ENCODE measurements around the gene RAB11A.

RAB11A gene

DNA sequence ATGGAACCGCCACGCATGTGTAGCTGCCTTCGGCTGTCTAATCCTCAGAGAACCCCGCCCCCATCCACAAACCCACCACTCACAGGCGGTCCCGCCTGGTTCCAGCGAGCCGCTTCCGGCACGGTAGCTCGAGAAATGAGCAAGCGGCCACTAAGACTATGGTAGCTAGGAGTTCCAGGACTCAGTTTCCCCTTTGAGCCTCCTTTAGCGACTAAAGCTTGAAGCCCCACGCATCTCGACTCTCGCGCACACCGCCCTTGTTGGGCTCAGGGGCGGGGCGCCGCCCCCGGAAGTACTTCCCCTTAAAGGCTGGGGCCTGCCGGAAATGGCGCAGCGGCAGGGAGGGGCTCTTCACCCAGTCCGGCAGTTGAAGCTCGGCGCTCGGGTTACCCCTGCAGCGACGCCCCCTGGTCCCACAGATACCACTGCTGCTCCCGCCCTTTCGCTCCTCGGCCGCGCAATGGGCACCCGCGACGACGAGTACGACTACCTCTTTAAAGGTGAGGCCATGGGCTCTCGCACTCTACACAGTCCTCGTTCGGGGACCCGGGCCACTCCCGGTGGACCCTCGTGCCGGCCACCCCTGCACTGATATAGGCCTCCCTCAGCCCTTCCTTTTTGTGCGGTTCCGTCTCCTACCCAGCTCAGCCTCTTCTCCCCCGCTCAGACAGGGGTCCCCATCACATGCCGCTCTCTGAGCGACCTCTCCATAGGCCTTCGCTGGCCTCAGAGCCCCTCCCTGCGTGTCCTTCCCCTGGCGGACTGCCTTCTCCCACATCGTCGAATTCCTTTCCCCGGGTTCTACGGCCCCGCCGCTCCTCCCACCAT, at the start of gene RAB11A:
Gene RAB11A, plus strand, starts transcription at position 366 of the 828 bp plus-strand sequence. Its CDS starts 95 bp downstream, at position 461.
- DNase-seq: peak; percentile 80 to 100 (median 93)

DNA sequence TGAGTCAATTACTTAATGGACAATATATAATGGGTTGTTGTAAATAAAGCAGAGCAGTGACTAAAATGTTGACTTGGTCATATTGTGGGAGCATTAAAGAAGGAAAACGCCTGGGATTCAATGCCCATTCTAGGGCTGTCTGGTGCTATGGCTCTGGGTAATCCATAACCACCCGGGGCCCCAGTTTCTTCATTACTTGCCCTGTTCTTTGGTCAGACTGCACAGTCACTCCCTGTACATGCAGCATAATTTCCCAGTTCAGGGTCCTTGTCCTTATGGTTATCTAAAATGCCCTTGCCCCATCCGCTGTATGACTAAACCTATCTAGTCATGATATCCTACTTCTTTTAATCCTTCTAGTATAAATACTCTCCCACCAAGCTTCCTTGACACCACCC, 49.7 kb upstream of the RAB11A start:
- no peak for DNase-seq

DNA sequence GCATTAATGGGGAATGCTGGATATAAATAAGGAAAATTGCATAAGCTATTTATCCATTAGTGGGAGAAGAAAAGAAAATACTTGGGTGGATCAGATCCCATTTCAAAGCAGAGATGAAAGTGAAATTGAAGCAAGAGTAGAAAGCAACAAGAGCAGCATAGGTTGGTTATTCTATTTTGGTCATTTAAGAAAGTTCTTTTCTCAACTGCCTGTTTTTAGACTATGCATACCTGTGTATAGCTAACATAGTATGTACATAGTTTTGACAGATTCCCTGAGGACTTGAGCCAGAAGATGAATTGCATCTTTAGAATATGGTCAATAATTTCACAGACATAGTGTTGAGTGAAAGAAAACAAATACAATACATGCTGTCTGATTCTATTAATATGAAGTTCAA, 48.2 kb upstream of the RAB11A start:
- DNase-seq: no peak

DNA sequence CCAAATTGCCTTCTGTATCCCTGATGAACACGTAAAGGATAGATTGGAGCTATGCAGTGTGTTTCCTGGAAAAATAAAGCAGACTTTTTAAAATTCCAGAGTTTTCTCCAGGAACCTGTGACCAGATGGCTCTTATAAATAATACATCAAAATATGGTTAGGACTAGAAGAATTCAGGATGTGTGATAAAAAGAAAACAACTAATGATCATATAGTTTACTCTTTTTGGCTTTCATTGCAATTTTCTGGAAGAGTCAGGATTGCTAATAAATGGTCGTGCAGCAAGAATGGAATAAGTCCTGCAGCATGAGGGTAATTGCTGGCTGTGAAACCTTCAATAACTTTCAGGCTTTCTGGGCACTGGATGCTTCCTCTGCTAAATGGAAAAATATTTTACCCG, 47.0 kb upstream of the RAB11A start:
- no peak for DNase-seq

DNA sequence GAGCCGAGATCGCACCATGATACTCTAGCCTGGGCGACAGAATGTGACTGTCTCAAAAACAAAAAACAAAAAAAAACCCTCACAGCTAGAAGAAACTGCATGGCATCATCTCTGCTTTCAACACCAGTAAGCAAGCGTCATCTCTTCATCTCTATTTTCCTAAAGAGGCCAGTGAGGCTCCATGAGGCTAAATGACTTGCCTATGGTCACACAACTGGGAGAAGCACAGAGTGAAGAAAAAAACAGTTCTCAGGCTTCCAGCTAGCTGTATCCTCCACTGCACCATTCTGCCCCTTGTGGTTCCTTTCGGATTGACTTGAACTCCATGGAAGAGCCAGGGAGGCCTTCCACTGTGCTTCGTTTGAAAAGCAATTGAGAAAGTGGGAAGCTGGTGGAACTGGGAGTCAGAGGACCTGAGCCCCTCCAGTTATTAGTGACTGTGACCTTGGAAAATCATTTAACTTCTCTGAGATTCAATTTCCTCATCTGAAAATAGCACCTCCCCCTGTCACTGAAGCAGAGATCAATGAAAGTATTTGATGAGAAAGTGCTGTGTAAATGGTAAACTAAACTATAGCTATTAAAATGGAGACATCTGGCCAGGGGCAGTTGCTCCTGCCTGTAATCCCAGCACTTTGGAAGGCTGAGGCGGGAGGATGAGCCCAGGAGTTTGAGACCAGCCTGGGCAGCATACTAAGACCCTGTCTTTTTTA, 45.1 kb upstream of the RAB11A start:
- DNase-seq: peak in 14 of 51 donors; percentile 2 to 42 (median 20)

DNA sequence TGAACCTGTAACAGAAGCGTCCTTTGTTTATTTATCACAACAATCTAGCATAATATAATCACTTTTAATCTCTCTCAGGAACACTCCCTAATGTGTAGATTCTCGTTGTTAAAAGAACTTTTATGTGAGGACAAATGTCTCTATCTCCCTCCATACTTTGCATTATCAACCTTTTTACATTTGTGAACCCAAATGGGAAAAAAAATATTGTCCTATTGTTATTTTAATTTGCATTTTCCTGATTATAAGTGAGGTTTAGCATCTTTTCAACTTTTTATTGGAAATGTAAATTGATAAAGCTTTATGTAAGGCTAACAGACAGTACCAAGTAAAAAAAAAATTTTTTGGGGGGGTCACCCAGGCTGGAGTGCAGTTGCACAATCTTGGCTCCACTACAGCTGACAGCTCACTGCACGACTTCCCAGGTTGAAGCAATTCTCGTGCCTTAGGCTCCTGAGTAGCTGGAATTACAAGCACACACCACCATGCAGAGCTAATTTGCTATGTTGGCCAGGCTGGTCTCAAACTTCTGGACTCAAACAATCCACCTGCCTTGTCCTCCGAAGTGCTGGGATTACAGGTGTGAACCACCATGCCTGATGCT, 44.2 kb upstream of the RAB11A start:
- peak in 1 of 51 donors; percentile 12 for DNase-seq

DNA sequence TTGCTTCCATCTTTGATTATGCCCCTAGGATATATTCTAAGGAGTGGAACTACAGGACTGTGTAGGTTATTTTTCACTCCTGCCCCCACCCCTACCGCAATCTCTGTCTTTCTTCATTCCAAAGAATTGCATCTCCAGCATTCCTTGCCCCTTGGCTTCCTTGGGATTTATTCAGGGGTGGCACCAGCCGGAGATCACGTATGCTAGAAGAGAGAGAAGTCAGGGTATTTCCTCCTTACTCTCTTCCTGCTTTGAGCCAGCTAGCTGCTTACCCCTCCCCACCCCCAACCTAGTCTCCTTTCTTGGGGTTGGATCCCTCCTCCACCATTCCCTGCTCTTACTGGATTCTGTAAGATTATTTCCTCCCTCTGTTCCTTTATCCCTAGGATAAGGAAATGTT, 42.2 kb upstream of the RAB11A start:
- no peak for DNase-seq

DNA sequence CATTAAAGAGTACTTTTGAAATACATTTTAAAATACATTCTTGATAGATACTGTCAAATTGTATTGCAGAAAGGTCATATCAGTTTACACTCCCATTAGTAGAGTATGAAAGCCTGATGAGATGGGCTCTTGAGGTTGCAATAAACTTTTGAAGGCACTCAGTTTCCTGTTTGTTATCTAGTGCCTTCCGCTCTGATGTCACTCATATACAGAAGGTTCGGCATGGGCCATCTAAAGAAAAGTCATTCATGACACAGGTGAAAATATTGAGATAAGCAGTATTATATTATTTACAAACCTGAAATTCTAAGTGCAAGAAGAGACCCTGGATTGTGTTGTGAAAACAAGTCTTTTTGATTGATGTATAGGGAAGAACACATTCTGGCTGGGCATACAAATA, 40.7 kb upstream of the RAB11A start:
- DNase-seq: no peak

DNA sequence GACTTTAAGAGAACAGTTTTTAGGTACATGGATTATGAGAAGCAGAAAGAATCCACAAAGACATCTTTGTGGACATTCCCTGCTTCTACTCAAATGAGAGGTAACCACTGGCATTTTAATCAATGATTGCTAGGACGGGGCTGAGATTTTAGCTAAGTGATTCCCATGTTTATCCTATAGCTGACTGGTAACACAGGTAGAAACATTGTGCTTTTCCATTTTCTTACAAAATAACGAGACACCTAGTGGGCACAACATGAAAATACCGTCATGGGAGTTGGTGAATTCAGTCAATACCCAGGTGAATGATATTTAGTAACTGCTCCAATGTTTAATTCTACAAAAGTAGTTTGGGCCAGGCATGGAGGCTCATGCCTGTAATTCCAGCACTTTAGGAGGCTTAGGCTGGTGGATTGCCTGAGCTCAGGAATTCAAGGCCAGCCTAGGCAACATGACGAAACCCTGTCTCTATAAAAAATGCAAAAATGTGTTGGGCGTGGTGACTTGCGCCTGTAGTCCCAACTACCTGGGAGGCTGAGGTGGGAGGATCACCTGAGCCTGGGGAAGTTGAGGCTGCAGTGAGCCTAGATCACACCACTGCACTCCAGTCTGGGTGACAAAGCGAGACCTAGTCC, 40.0 kb upstream of the RAB11A start:
- peak in 1 of 51 donors; percentile 5 for DNase-seq

DNA sequence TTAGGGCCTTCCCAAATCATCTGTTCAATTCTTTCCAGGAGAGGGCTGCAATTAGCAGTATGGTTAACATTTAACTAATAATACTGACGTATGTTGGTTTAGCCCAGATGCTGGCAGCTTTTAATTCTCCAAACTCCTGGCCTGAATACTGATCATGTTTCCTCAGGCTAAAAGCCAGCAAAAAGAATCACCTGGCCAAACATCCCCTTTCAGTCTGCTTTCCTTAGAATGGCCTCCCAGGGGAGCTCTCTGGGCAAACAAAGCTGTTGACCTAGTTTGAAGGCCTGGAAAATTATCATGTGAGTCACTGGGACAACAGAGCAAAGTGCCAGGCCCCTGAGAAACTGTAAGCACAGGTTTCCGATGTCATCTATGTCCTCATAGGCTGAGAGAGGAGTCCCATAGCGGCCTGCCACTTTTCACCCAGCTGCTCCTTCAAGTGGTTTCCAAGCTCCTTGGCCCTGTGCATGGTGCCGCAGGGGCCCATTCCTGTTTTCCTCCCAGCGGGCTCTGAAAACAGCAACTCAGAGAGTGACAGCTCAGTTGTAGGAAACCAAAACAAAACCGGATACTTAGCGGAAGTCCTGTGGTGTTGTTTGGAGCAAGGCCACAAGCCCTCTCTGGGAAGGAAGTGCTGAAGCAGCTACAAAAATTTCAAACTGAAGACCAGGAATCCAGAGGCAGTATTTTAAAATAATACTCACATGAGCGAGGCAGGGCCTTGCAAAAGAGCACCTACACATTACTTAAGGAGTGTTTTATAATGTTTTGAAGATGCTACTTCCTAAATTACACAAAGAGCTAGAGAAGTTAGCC, 36.5 kb upstream of the RAB11A start:
- peak in 49 of 51 donors; percentile 6 to 88 (median 54) for DNase-seq

DNA sequence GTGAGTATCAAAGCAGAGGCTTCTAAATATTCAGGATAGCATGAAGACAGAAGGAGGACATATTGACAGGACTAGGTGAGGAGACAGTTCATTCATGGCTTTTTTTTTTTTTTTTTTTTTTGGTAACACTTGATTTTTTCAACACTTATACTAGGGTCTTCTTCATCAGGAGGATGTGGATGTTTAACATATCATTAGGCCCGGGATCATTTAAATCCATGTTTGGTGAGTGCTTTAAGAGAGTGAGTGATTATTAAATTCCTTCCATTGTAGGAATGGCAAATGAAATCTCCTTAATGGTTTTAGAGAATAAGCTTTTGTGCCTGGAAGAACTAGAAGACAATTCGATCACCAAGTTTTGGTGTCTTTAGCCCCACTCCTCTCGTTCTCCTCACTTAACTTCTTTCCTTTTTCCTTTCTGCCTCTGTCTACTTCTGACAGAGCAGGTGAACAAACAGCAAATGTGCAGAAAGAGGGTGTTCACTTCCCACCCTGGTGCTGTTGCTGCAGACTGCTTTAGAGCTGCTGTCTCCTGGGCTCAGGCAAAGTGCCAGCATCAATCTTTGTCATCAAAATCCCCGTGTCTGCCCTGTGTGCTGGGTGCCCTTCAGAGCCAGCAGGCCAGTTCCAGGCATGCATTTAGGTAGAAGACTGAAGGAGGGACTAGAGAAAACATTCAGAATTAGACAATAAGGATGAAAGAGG, 35.6 kb upstream of the RAB11A start:
- DNase-seq: peak in 5 of 51 donors; percentile 2 to 29 (median 13)

DNA sequence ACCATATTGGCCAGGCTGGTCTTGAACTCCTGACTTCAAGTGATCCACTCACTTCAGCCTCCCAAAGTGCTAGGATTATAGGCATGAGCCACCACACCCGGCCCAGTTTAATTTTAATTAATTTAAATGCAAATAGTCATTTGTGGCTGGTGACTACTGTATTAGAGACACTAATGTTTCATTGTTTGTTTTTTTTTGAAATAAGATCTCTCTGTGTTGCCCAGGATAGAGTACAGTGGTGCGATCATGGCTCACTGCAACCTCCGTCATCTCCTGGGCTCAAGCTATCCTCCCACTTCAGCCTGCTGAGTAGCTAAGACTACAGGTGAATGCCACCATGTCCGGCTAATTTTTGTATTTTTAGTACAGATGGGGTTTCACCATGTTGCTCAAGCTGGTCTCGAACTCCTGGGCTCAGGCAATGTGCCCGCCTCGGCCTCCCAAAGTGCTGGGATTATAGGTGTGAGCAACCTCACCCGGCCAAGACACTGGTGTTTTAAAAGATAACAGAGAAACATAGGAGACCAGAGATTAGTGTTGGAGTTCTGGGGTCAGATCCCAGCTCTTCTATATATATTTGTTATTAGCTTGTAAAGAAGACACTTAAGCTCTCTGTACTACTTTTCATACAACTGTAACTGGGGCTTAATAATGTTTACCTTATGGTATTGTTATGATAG, 34.5 kb upstream of the RAB11A start:
- DNase-seq: no peak

DNA sequence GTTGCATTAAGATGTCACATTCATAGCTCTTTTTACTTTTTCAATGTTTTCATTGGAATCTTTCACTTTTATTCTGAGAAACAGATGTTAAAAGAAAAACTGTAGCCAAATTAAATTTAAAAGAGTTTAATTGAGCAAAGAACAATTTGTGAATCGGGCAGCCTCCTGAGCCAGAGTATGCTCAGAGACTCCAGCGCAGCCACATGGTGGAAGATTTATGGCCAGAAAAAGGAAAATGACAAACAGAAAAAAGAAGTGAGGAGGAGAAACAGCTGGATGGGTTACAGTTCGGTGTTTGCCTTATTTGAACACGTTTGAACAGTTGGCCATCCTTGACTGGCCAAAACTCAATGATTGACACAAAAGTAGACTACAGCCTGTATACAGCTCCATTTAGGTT, 33.8 kb upstream of the RAB11A start:
- DNase-seq: no peak

DNA sequence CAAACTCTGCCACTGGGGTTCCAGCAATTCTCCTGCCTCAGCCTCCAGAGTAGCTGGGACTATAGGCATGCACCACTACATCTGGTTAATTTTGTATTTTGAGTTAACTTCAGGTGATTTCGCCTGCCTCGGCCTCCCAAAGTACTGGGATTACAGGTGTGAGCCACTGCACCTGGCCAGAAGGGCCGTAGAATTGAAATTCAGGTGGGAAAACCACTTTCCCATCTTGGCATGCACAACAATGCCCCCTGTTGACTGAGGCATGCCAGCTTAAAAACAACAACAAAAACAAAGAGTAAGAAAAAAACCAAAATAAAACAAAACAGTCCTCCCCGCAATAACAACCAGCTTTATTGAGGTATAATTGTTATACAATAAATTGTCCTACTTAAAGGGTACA, 32.6 kb upstream of the RAB11A start:
- DNase-seq: no peak

DNA sequence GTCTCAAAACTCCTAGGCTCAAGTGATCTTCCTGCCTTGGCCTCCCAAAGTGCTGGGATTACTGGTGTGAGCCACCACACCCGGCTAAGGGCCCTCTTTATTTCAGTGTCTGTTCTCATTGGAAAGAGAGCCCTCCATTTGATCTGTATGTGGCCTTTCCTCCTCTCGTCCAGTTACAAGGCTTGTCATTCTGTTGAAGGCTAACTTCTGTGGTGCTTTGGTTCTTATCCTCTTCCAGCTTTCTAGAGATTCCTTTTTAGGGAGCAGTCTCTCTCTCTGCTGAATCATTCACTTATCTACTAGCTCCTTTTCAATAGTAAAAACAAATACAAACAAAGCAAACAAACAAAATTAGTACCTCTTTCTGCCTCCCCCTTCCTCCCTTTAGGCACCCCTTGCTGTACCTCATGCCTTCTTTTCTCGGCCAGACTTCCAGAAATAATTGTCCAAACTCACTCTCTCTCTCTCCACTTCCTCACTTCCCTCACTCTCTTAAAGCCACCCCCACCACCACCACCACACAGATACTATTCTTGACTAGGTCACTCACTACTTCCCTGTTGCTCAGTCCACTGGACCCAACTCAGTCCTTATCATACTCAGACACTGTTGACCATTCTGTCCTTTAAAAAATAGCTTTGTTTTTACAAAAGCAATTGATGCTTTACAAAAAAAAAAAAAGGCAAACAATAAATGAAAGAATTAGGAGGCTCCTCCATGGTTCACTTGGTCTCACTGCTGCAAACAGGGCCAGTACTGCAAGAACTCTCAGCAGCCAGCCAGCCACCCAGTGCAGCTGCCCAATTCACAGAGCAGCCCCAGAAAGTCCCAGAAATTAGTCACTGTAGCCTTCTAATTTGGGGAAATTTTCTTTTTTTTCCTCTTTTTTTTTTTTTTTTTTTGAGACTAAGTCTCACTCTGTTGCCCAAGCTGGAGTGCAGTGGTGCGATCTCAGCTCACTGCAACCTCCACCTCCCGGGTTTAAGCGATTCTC, 31.7 kb upstream of the RAB11A start:
- peak in 2 of 51 donors; percentile 6 to 20 for DNase-seq

DNA sequence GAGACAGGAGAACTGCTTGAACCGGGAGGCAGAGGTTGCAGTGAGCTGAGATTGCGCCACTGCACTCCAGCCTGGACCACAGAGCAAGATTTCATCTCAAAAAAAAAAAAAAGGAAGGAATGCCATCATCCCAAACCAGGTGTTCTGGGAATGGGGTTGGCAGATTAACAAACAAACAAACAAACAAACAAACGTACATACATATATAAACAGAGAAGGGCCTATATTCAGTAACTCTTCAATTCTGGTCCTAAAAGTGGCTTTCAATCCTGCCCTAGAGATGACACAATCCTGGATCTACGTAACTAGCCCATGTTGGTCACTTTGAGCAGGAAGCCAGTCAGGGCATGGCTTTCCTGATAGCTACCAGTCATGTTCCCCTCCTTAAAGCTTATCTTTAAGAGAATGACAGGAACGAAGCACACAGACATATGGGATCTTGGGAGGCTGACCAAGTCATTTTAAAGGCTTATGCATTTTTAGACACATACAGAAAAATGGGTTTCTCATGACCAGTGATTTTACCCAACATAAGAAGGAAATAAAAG, 29.9 kb upstream of the RAB11A start:
- no peak for DNase-seq

DNA sequence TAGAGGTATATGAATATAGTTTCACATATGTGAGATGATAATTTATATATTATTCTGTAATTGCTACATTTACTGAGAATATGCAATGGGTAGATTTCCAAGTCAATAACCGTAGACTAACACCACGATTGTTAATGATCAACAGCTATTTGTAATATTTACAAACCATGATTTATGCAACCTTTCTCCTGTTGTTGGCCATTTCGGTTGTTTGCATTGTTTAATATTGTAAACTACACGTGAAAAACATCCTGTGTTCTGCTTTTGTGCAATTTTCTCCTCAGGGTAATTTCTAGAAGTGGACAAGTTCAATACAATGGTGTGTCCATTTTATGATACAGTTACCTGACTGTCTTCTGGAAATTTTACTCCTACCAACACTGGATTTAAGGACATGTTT, 29.3 kb upstream of the RAB11A start:
- no peak for DNase-seq
